Islet of Langerhans (tissue), 1 donor: ENCODE data around the gene VDAC2.
"Not testable (repeated sequence)": the region's sequence is repeated elsewhere in the genome, so short reads cannot be mapped to it uniquely, and the experiment has no call there.

Experiments used
- FAIRE-seq: peaks from one replicate; lab custom pipeline; 2011; peaks lifted over from hg19 to GRCh38; lab: Jason Lieb, UNC

Gene VDAC2

GRCh38 chr10:75210282-75211006 lies at the start of gene VDAC2:
VDAC2 (plus strand) TSS chr10:75210796; CDS start chr10:75211159, 363 bp downstream.
- FAIRE-seq: no peak

GRCh38 chr10:75165684-75166622 lies 44.6 kb upstream of the VDAC2 start:
- no peak for FAIRE-seq

GRCh38 chr10:75166623-75166972 lies 44.0 kb upstream of the VDAC2 start:
- no peak for FAIRE-seq

- no peak for FAIRE-seq
These were observed 42.3 kb upstream of the VDAC2 start for GRCh38 chr10:75168275-75168674.

- no peak for FAIRE-seq
These were observed 40.4 kb upstream of the VDAC2 start for GRCh38 chr10:75170215-75170614.

- FAIRE-seq: no peak
These were observed 35.5 kb upstream of the VDAC2 start for GRCh38 chr10:75175046-75175445.

- no peak for FAIRE-seq
These were observed 34.5 kb upstream of the VDAC2 start for GRCh38 chr10:75176046-75176445.

- FAIRE-seq: no peak
These were observed 33.9 kb upstream of the VDAC2 start for GRCh38 chr10:75176736-75177135.

GRCh38 chr10:75179657-75180177 lies 30.9 kb upstream of the VDAC2 start:
- no peak for FAIRE-seq

GRCh38 chr10:75180592-75180991 lies 30.0 kb upstream of the VDAC2 start:
- no peak for FAIRE-seq

- FAIRE-seq: no peak
These were observed 29.5 kb upstream of the VDAC2 start for GRCh38 chr10:75181073-75181472.

- no peak for FAIRE-seq
These were observed 24.3 kb upstream of the VDAC2 start for GRCh38 chr10:75186310-75186709.

- FAIRE-seq: no peak
These were observed 22.6 kb upstream of the VDAC2 start for GRCh38 chr10:75187961-75188426.

GRCh38 chr10:75188522-75188921 lies 22.1 kb upstream of the VDAC2 start:
- not testable (repeated sequence) for FAIRE-seq

GRCh38 chr10:75189266-75190096 lies 21.1 kb upstream of the VDAC2 start:
- no peak for FAIRE-seq

GRCh38 chr10:75191821-75192568 lies 18.6 kb upstream of the VDAC2 start:
- peak; percentile 85 for FAIRE-seq

- not testable (repeated sequence) for FAIRE-seq
These were observed 16.0 kb upstream of the VDAC2 start for GRCh38 chr10:75194625-75195024.

GRCh38 chr10:75195035-75195763 lies 15.4 kb upstream of the VDAC2 start:
- no peak for FAIRE-seq

- FAIRE-seq: no peak
These were observed 13.5 kb upstream of the VDAC2 start for GRCh38 chr10:75197066-75197465.

- FAIRE-seq: no peak
These were observed 12.7 kb upstream of the VDAC2 start for GRCh38 chr10:75197906-75198305.

GRCh38 chr10:75199949-75200348 lies 10.6 kb upstream of the VDAC2 start:
- FAIRE-seq: not testable (repeated sequence)
